ENCODE data around the gene PRKACA.

Gene PRKACA

DNA sequence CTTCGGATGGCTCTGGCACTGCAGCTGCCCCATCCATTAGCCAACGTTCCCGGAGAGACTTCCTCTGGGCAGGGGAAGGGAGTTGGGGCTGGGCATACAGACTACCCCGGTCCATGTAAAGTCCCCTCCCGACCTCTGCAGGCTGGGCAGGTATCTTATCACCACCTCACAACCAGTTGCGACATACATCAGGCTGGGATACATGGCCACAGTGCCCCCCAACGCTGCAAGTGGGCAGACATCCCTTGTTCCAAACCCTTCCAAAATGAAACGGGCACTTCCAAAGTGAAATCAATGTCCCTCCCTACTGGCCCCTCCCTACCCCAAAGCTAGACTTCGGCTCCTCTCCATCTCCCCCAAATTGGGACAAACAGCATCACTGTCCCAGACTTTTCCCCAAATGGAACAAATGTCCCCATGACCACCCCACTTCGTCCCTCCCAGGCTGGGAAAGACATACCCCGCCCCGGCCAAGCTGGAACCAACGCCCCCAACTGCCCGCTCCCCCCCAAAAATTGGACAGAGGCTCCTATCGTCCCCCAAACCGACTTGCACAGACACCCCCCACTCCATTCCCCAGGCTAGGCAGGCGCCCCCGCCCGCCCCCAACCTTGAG lies 60.7 kb downstream of the PRKACA start (continued):
- TF ChIP-seq, protein P1, sequence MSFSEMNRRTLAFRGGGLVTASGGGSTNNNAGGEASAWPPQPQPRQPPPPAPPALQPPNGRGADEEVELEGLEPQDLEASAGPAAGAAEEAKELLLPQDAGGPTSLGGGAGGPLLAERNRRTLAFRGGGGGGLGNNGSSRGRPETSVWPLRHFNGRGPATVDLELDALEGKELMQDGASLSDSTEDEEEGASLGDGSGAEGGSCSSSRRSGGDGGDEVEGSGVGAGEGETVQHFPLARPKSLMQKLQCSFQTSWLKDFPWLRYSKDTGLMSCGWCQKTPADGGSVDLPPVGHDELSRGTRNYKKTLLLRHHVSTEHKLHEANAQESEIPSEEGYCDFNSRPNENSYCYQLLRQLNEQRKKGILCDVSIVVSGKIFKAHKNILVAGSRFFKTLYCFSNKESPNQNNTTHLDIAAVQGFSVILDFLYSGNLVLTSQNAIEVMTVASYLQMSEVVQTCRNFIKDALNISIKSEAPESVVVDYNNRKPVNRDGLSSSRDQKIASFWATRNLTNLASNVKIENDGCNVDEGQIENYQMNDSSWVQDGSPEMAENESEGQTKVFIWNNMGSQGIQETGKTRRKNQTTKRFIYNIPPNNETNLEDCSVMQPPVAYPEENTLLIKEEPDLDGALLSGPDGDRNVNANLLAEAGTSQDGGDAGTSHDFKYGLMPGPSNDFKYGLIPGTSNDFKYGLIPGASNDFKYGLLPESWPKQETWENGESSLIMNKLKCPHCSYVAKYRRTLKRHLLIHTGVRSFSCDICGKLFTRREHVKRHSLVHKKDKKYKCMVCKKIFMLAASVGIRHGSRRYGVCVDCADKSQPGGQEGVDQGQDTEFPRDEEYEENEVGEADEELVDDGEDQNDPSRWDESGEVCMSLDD (tag by site-specific recombination; IDR thresholded peaks at IDR 0.05) = 0 out of 2 replicates have a peak, but pooled peaks have one; percentile 57
- no peak for TF ChIP-seq KLF7 (tag by site-specific recombination; IDR thresholded peaks at IDR 0.05; ENCODE audit: borderline replicate concordance)
- TF ChIP-seq, protein P2, sequence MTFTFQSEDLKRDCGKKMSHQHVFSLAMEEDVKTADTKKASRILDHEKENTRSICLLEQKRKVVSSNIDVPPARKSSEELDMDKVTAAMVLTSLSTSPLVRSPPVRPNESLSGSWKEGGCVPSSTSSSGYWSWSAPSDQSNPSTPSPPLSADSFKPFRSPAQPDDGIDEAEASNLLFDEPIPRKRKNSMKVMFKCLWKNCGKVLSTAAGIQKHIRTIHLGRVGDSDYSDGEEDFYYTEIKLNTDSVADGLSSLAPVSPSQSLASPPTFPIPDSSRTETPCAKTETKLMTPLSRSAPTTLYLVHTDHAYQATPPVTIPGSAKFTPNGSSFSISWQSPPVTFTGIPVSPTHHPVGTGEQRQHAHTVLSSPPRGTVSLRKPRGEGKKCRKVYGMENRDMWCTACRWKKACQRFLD (tag by site-specific recombination; IDR thresholded peaks at IDR 0.05) = no peak
- no peak for TF ChIP-seq ZSCAN23 (tag by site-specific recombination; IDR thresholded peaks at IDR 0.05)
- TF ChIP-seq GLIS1 (tag by site-specific recombination; IDR thresholded peaks at IDR 0.05) = no peak
- no peak for TF ChIP-seq ZNF843 (tag by site-specific recombination; IDR thresholded peaks at IDR 0.05)
- TF ChIP-seq KLF8 (tag by site-specific recombination; IDR thresholded peaks at IDR 0.05) = no peak
- TF ChIP-seq ZNF514 (tag by site-specific recombination; IDR thresholded peaks at IDR 0.05) = no peak
- TF ChIP-seq ZBTB8A (tag by site-specific recombination; IDR thresholded peaks at IDR 0.05) = no peak
- TF ChIP-seq, protein P3, sequence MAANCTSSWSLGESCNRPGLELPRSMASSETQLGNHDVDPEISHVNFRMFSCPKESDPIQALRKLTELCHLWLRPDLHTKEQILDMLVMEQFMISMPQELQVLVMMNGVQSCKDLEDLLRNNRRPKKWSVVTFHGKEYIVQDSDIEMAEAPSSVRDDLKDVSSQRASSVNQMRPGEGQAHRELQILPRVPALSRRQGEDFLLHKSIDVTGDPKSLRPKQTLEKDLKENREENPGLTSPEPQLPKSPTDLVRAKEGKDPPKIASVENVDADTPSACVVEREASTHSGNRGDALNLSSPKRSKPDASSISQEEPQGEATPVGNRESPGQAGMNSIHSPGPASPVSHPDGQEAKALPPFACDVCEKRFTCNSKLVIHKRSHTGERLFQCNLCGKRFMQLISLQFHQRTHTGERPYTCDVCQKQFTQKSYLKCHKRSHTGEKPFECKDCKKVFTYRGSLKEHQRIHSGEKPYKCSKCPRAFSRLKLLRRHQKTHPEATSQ (tag by site-specific recombination; IDR thresholded peaks at IDR 0.05) = no peak
- TF ChIP-seq YY1 (tag by site-specific recombination; IDR thresholded peaks at IDR 0.05) = no peak
- TF ChIP-seq ZNF223 (tag by site-specific recombination; IDR thresholded peaks at IDR 0.05) = no peak
- peak; percentile 59 for TF ChIP-seq ZNF335 (tag by site-specific recombination; conservative IDR thresholded peaks at IDR 0.05)
- TF ChIP-seq ZNF654 (tag by site-specific recombination; IDR thresholded peaks at IDR 0.05; ENCODE audit: low read depth) = no peak
- TF ChIP-seq ZNF394 (tag by site-specific recombination; IDR thresholded peaks at IDR 0.05; ENCODE audit: borderline replicate concordance) = no peak
- no peak for TF ChIP-seq ZXDB (tag by site-specific recombination; IDR thresholded peaks at IDR 0.05)

DNA sequence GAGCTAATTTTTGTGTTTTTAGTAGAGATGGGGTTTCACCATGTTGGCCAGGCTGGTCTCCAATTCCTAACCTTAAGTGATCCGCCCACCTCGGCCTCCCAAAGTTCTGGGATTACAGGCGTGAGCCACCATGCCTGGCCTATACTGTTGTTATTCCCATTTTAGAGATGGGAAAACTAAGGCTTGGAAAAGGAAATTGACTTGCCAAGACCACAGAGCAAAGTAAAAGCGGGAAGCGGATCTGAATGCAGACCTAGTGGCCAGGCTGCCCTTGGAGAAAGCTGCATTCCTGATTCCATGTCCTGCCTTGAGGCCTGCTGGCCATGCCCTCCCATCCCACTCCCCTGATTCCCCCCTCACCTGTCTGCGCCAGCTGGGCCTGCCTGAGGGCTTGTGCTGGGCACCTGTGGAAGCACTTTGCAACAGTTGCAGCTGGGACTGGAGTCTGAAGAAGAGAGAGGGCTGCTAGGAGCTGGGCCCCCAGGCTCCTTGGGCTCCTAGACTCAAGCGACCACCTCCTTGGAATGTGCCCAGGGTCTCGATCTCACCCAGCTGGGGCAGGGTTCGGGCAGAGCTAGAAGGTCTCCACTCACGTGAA lies 61.4 kb downstream of the PRKACA start:
- Histone ChIP-seq H3K27ac (ENCODE audit: extremely low read depth, low read depth, low read length) (no peak overlapping the region), H3K4me3 (ENCODE audit: low read depth, low read length) (no peak overlapping the region), H3K36me3 (ENCODE audit: control insufficient read depth in 2 of 2, insufficient read depth in 1 of 2, low read length in 2 of 2) (no peaks in the 10 kb centered on the region), H3K9me3 (ENCODE audit: control insufficient read depth, insufficient read depth, low read depth, low read length) (no peaks in the 10 kb centered on the region), H3K4me1 (ENCODE audit: control insufficient read depth, insufficient read depth, low read length) (peaks cover 4% of the 10 kb centered on the region)
- TF ChIP-seq SCRT1 (tag by site-specific recombination; IDR thresholded peaks at IDR 0.05; ENCODE audit: borderline replicate concordance) (peak; percentile 89), SCRT2 (tag by site-specific recombination; IDR thresholded peaks at IDR 0.05) (peak; percentile 88), KLF9 (tag by site-specific recombination; IDR thresholded peaks at IDR 0.05; ENCODE audit: low read depth) (no peak)
- TF ChIP-seq, protein P4, sequence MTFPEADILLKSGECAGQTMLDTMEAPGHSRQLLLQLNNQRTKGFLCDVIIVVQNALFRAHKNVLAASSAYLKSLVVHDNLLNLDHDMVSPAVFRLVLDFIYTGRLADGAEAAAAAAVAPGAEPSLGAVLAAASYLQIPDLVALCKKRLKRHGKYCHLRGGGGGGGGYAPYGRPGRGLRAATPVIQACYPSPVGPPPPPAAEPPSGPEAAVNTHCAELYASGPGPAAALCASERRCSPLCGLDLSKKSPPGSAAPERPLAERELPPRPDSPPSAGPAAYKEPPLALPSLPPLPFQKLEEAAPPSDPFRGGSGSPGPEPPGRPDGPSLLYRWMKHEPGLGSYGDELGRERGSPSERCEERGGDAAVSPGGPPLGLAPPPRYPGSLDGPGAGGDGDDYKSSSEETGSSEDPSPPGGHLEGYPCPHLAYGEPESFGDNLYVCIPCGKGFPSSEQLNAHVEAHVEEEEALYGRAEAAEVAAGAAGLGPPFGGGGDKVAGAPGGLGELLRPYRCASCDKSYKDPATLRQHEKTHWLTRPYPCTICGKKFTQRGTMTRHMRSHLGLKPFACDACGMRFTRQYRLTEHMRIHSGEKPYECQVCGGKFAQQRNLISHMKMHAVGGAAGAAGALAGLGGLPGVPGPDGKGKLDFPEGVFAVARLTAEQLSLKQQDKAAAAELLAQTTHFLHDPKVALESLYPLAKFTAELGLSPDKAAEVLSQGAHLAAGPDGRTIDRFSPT (tag by site-specific recombination; IDR thresholded peaks at IDR 0.05) = 0 out of 2 replicates have a peak, but pooled peaks have one; percentile 34
- POLR2A ChIA-PET = no interaction called here
- CTCF ChIA-PET = interaction anchor here (0.6 to 6.9 kb wide), 3 partner anchors 11 to 15 kb away, joined by 3 to 80 read pairs (median 3); partner anchors contain the start of gene MISP3

Data from HEK293 (cell line).